Uterus (tissue), 4 donors: ENCODE measurements around the gene OCEL1. TPM values are rescaled to one million over a fixed set of nuclear protein-coding genes. Genes with fewer than 3 reads are reported as not detected.

Source experiments
- DNase-seq, 2 donors: peaks; one replicate each; pipeline ENCODE4 v3.0.0-alpha.2; 2019 to 2020
- H3K27ac ChIP-seq, 2 donors: fragments of 200-600 bp; sonication (generic); 1 replicate in 1 of 2; 2 replicates in 1 of 2; pipeline ENCODE4 v1.5.1; 2016 to 2018
- H3K27me3 ChIP-seq, 2 donors: fragments of 200-600 bp; sonication (generic); one replicate each; pipeline ENCODE4 v1.5.1; 2018 to 2019; ENCODE audit warnings: control low read depth in 1 of 2
- H3K36me3 ChIP-seq, 2 donors: fragments of 200-600 bp; sonication (generic); one replicate each; pipeline ENCODE4 v1.5.1; 2019; ENCODE audit warnings: control low read depth in 1 of 2
- H3K4me1 ChIP-seq, 2 donors: fragments of 200-600 bp; sonication (generic); one replicate each; pipeline ENCODE4 v1.5.1; 2018 to 2019; ENCODE audit warnings: control low read depth in 1 of 2
- H3K4me3 ChIP-seq, 2 donors: fragments of 200-600 bp; sonication (generic); 1 replicate in 1 of 2; 2 replicates in 1 of 2; pipeline ENCODE4 v1.5.1; 2018 to 2019; ENCODE audit warnings: mild to moderate bottlenecking in 1 of 2
- H3K9me3 ChIP-seq, 2 donors: fragments of 200-600 bp; sonication (generic); one replicate each; pipeline ENCODE4 v1.5.1; 2019; ENCODE audit warnings: control low read depth in 1 of 2
- CTCF ChIP-seq, 4 experiments: fragments of 200-600 bp in 2 of 4; fragments of 450-650 bp in 2 of 4; sonication (generic) in 2 of 4; IDR thresholded peaks; one replicate each; pipeline ENCODE4 v1.5.1; 2016 to 2019; ENCODE audit warnings: antibody characterized with exemption in 4 of 4, mild to moderate bottlenecking in 2 of 4, moderate library complexity in 1 of 4
- POLR2A ChIP-seq, 2 donors: fragments of 450-650 bp; IDR thresholded peaks; one replicate each; pipeline ENCODE4 v1.6.1; 2016; ENCODE audit warnings: antibody characterized with exemption in 2 of 2, mild to moderate bottlenecking in 1 of 2, moderate library complexity in 1 of 2
- intact Hi-C: fragments of 100-400 bp; cut with DNase I; formaldehyde crosslinking; loops from one replicate; pipeline ENCODE4 v1.15.1; 2023; ENCODE audit warnings: low total_unique reads
- total RNA-seq, 4 donors: library from RNA; depleted of rRNA in 3 of 4; stranded (reverse); fragments of >200 nt in 3 of 4; gene quantifications; one replicate each; pipeline versions ENCODE4 v1.1.0 to v1.2.4, GENCODE V29; 2014 to 2023
- donor health status: DM: yes; HTN: yes; CAD: no.

Gene OCEL1
- total RNA-seq, 4 donors from 2014 or later: 5.9 to 32.6 (median 17.6) TPM; not detected in 1

DNA sequence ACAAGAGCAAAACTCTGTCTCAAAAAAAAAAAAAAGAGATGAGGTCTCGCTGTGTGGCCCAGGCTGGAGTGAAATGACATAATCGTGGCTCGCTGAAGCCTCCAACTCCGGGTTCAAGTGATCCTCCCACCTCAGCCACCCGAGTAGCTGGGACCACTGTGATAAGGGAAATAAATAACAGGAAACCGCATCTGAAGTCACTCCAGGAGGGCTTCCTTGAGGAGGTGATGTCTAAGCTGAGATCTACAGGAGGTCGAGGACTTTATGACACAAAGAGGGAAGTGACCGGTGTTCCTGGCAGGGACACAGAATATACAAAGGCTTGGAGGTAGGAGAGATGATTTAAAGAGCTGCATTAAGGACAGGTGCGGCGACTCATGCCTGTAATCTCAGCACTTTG is 28.6 kb downstream of the OCEL1 start:
- H3K27ac ChIP-seq: no peak overlapping the region
- intact Hi-C loops: no loop called here
- H3K9me3 ChIP-seq: no peaks in the 10 kb centered on the region
- no peaks in the 10 kb centered on the region for H3K4me1 ChIP-seq
- no peak for DNase-seq
- H3K4me3 ChIP-seq: no peak overlapping the region
- no peak for TF ChIP-seq POLR2A (IDR thresholded peaks at IDR 0.05)
- TF ChIP-seq CTCF (IDR thresholded peaks at IDR 0.05): no peak
- no peaks in the 10 kb centered on the region for H3K27me3 ChIP-seq
- no peaks in the 10 kb centered on the region for H3K36me3 ChIP-seq

DNA sequence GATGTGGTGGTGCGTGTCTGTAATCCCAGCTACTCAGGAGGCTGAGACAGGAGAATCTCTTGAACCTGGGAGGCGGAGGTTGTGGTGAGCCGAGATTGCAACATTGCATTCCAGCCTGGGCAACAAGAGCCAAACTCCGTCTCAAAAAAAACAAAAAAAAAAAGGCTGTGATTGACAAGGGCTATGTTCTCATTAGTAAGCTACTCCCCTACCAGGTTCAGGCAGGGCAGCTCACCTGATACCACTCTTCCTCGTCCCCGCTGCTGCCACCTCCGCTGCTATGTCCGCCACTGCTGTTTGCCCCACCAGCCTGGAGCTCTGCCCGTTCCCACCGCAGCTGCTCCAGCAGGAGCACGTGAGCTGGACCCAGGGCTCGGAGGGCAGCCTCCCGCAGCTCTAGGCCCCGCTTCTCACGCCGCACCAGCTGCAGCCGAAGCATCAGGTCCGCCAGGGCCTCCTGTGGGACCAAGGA is 29.2 kb downstream of the OCEL1 start:
- TF ChIP-seq POLR2A (IDR thresholded peaks at IDR 0.05) (no peak), CTCF (IDR thresholded peaks at IDR 0.05) (no peak)
- H3K27ac ChIP-seq: no peak overlapping the region
- H3K9me3 ChIP-seq: no peaks in the 10 kb centered on the region
- no peaks in the 10 kb centered on the region for H3K36me3 ChIP-seq
- intact Hi-C loops: no loop called here
- H3K4me1 ChIP-seq: no peaks in the 10 kb centered on the region
- DNase-seq: no peak
- no peak overlapping the region for H3K4me3 ChIP-seq
- no peaks in the 10 kb centered on the region for H3K27me3 ChIP-seq

GRCh38 chr19:17256130-17256529 is 30.1 kb downstream of the OCEL1 start:
- DNase-seq: no peak
- intact Hi-C loops: no loop called here
- Histone ChIP-seq H3K9me3 (no peaks in the 10 kb centered on the region), H3K4me3 (no peak overlapping the region), H3K27me3 (no peaks in the 10 kb centered on the region), H3K36me3 (no peaks in the 10 kb centered on the region), H3K27ac (no peak overlapping the region), H3K4me1 (no peaks in the 10 kb centered on the region)
- TF ChIP-seq CTCF (IDR thresholded peaks at IDR 0.05) (no peak), POLR2A (IDR thresholded peaks at IDR 0.05) (no peak)

DNA sequence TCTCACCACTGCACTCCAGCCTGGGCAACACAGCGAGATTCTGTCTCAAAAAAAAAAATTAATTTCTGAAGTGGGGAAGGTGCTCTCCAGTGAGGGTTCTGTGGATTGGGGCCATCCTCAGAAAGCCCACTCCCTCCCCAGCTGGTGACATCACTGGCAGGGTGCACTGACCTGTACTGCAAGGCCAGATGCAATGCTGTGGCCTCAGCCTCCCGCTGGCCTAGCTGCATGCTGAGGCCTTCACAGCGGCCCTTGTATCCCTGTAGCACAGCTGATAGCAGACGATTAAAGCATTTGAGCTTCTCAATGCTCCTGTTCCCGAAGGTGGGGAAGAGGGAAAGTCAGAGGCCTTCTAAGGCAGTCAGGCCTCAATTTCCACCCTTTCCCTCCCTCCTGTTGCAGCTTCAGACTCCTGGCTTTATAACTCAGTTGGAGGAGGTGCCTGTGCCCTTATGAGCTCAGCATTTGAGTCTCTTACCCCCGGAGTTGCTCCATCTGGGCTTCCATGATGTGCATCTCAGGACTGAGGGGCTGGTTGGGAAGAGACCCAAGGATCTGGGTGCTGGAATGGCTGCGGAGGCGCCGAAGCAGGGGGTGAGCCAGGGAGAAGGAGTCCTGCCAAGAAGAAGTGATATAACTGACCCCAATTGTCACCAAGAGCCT is 33.2 kb downstream of the OCEL1 start:
- Histone ChIP-seq H3K36me3 (no peaks in the 10 kb centered on the region), H3K9me3 (no peaks in the 10 kb centered on the region), H3K27ac (no peak overlapping the region), H3K4me3 (no peak overlapping the region), H3K4me1 (no peaks in the 10 kb centered on the region), H3K27me3 (no peaks in the 10 kb centered on the region)
- intact Hi-C loops: no loop called here
- TF ChIP-seq POLR2A (IDR thresholded peaks at IDR 0.05) (no peak), CTCF (IDR thresholded peaks at IDR 0.05) (no peak)
- DNase-seq: no peak

DNA sequence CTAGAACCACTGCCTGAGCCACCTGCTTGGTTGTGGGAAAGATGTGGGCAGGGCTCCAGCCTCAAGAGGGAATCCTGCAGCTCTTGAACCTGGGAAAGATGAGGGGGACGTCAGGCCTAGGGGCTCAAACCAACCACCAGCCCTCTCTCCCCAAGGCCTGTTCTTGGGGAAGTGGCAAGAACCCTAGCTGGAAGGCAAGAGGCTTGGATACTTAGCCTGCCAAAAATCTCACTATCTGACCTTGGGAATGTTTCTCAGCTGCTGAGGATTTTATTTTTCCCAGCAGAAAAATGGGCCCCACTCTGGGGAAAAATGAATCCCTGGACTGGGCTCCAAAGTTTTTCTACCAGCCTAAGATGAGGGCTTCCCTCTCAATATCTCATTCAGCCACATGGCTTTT is 33.9 kb downstream of the OCEL1 start:
- Histone ChIP-seq H3K4me3 (no peak overlapping the region), H3K27ac (no peak overlapping the region), H3K36me3 (no peaks in the 10 kb centered on the region), H3K27me3 (no peaks in the 10 kb centered on the region), H3K9me3 (no peaks in the 10 kb centered on the region), H3K4me1 (no peaks in the 10 kb centered on the region)
- TF ChIP-seq POLR2A (IDR thresholded peaks at IDR 0.05) (no peak), CTCF (IDR thresholded peaks at IDR 0.05) (no peak)
- intact Hi-C loops: no loop called here
- no peak for DNase-seq
